Tibial artery (tissue), 4 donors: ENCODE results near the gene ACOXL.
A peak's percentile ranks its signal among the peaks of the same experiment; 100 is the strongest.
"Not testable (repeated sequence)": the region's sequence is repeated elsewhere in the genome, so short reads cannot be mapped to it uniquely, and the experiment has no call there.

Experiments used
- DNase-seq, 2 donors: peaks; one replicate each; pipeline ENCODE4 v3.0.0-alpha.2; 2019
- H3K27ac ChIP-seq, 2 donors: fragments of 200-600 bp; sonication (generic) in 1 of 2; 1 replicate in 1 of 2; 2 replicates in 1 of 2; pipeline ENCODE4 v1.5.1; 2018 to 2019; ENCODE audit warnings: mild to moderate bottlenecking in 1 of 2
- H3K27me3 ChIP-seq, 2 donors: fragments of 200-600 bp; sonication (generic) in 1 of 2; one replicate each; pipeline versions ENCODE4 v1.5.1 to v1.6.0; 2016 to 2019
- H3K36me3 ChIP-seq, 3 donors: fragments of 200-600 bp; sonication (generic) in 2 of 3; one replicate each; pipeline ENCODE4 v1.5.1; 2016 to 2019; ENCODE audit warnings: mild to moderate bottlenecking in 2 of 3
- H3K4me1 ChIP-seq, 4 donors: fragments of 200-600 bp; sonication (generic) in 2 of 4; 1 replicate in 3 of 4; 2 replicates in 1 of 4; pipeline ENCODE4 v1.5.1; 2016 to 2019
- H3K4me3 ChIP-seq, 2 donors: fragments of 200-600 bp; sonication (generic) in 1 of 2; 1 replicate in 1 of 2; 2 replicates in 1 of 2; pipeline ENCODE4 v1.5.1; 2018 to 2019; ENCODE audit warnings: mild to moderate bottlenecking in 2 of 2
- H3K9me3 ChIP-seq, 3 donors: fragments of 200-600 bp; sonication (generic) in 1 of 3; one replicate each; pipeline ENCODE4 v1.5.1; 2016 to 2019
- intact Hi-C: fragments of 100-400 bp; cut with DNase I; formaldehyde crosslinking; loops from one replicate; pipeline ENCODE4 v1.15.0; 2023; ENCODE audit warnings: low total_unique reads
- TF ChIP-seq, protein P1 (sequence below), 2 experiments: fragments of 200-600 bp in 1 of 2; fragments of 450-650 bp in 1 of 2; IDR thresholded peaks; one replicate each; pipeline ENCODE4 v1.5.1; 2017 to 2019; ENCODE audit warnings: antibody characterized with exemption in 2 of 2, mild to moderate bottlenecking in 1 of 2, moderate library complexity in 1 of 2

Gene ACOXL

DNA sequence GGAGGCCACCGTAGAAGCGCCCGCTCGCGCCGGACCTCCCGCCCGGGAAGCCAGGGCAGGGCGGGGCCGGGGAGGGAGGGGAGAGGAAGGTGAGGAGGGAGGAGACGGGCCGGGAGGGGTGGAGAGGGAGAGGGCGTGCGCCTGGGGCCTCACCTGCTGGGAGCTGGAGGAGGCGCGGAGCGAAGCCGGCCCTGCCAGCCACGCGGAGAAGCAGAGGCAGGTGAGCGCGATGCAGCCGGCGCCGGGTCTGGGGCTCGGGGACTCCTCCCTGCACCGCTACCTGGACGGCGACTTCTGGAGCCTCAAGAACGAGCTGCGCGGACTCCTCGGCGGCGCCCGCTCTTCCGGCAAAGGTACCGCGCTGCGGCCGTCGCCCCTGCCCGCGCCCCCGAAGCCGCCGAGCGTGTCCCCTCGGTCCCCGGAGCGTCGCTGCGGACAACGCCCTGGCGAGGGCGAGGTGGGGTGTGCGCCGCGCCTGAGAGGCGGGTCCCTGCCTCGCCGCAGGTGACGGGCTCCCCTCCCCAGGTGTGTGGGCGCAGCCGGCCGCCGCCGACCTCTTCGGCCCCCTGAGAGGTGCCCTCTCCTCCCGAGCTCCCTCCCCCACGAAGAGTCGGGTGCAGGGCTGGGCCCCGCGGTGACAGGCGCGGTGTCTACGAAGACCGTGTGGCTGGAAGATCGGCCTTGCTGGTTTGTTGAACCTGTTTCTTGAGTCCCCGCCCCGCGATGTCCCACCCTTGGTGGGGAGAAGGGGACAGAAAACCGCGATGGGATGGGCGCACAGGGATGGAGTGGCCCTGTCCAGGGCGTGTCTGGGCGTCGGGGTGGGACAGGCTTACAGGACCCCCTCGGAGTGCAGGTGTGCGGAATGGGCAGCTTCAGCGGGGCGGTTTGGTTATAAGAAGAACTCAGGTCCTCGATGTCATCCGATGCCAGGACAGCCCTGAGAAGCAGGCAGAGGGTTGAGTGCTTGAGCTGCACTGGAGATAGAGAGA lies at the start of gene ACOXL:
Gene ACOXL, plus strand, starts transcription at position 152 of the 992 bp plus-strand sequence. CDS start 35,817 bp downstream, outside the sequence.
- Histone ChIP-seq H3K9me3 (no peaks in the 10 kb centered on the region), H3K4me3 (peak within 1 kb of the TSS; percentile 9 to 35), H3K36me3 (no peaks in the 10 kb centered on the region), H3K27ac (no peak within 1 kb of the TSS), H3K4me1 (peaks cover 0 to 15% (median 12%) of the 10 kb centered on the region in 4 donors), H3K27me3 (peaks cover 0 to 49% of the 10 kb centered on the region in 2 donors)
- intact Hi-C loops = loop anchor here (10.0 kb wide), 1 partner anchor 48 kb away; no protein-coding TSS in a partner anchor
- TF ChIP-seq, protein P1, sequence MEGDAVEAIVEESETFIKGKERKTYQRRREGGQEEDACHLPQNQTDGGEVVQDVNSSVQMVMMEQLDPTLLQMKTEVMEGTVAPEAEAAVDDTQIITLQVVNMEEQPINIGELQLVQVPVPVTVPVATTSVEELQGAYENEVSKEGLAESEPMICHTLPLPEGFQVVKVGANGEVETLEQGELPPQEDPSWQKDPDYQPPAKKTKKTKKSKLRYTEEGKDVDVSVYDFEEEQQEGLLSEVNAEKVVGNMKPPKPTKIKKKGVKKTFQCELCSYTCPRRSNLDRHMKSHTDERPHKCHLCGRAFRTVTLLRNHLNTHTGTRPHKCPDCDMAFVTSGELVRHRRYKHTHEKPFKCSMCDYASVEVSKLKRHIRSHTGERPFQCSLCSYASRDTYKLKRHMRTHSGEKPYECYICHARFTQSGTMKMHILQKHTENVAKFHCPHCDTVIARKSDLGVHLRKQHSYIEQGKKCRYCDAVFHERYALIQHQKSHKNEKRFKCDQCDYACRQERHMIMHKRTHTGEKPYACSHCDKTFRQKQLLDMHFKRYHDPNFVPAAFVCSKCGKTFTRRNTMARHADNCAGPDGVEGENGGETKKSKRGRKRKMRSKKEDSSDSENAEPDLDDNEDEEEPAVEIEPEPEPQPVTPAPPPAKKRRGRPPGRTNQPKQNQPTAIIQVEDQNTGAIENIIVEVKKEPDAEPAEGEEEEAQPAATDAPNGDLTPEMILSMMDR (IDR thresholded peaks at IDR 0.05) = no peak
- DNase-seq = no peak

DNA sequence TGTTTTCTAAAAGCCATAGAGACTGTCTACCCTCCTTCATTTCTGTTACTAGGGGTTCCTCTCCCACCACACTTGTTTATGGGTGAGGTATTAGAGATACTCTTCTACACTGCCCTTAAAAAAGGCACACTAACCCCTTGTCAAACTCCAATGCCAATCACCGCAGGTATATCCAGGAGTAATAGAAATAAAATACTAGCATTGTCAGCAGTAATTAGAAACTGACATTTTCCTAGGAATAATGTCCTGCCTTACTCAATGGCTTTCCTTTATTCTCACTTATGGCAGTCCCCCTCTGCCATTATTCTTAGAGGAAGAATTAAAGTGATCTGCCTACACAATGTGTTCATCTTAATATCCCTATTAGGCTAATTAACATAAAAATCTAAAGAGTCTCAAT lies 49.5 kb upstream of the ACOXL start:
- peaks cover 0 to 3% (median 0%) of the 10 kb centered on the region in 3 donors for H3K9me3 ChIP-seq
- H3K4me1 ChIP-seq = peaks cover 0 to 9% (median 7%) of the 10 kb centered on the region in 4 donors
- intact Hi-C loops = loop anchor here (10.0 kb wide), 1 partner anchor 52 kb away; the partner anchor contains the start of gene ACOXL
- no peaks in the 10 kb centered on the region for H3K36me3 ChIP-seq
- H3K27ac ChIP-seq = no peak overlapping the region
- no peak overlapping the region for H3K4me3 ChIP-seq
- H3K27me3 ChIP-seq = no peaks in the 10 kb centered on the region
- DNase-seq = no peak
- TF ChIP-seq, protein P1 (IDR thresholded peaks at IDR 0.05) = no peak

DNA sequence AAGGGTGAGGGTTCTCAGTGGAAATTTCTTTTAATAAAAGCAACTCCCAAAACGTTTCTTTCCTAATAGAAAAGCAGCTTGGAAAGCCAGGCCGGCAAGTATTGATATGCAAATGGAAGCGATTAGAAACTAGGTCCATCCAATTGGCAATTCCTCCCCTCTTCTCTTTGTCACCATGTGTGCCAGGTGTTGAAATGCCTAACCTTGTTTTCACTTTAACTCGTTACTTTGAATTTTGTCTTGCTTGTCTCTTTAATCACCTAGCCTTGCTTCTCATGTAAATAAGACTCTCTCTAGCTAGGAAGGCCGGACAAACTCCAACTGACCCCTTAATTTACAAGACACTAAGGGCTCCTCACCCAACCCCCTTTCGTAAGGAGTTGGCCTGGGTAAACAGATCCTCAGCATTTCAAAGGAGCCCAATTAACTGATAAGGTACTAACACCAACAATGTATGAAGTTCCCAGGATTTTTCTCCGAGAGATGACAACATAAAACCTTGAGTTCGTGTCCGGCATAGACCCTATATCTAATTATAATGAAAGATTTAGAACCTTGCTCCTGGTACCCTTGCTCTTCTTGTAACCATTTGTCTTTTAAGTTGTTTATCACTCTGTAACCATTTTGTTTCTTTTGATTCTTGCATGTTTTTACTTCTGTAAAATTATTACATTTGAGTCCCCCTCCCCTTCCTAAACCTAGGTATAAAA lies 44.4 kb upstream of the ACOXL start:
- intact Hi-C loops = loop anchor here (10.0 kb wide), 1 partner anchor 47 kb away; the partner anchor contains the start of gene ACOXL
- H3K36me3 ChIP-seq, DNase-seq, H3K9me3 ChIP-seq, H3K4me1 ChIP-seq, H3K27me3 ChIP-seq, H3K27ac ChIP-seq, H3K4me3 ChIP-seq: not testable (repeated sequence)

DNA sequence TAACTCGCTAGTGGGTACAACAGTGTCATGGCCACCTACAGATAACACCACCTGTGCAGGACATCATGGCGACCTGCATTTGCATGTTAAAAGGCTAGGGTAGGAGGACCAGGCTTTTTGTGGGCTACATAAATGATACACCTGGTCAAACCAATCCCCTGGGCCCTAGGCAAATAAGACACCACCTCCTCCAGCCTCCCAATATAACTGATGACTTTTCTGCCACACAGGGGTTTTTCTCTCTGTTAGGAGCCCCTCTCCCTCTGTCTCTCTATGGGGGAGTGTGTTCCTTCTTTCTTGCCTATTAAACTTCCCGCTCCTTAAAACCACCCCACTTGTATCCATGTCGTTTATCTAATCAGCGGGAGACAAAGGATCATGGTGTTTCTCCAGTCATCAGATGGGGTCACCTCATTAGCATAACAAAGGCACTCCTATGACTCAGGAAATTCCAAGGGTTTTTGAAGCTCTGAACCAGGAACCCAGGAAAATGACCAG lies 43.7 kb upstream of the ACOXL start:
- DNase-seq = no peak
- intact Hi-C loops = loop anchor here (10.0 kb wide), 1 partner anchor 46 kb away; the partner anchor contains the start of gene ACOXL
- TF ChIP-seq, protein P1 (IDR thresholded peaks at IDR 0.05) = no peak
- H3K36me3 ChIP-seq = no peaks in the 10 kb centered on the region
- no peaks in the 10 kb centered on the region for H3K27me3 ChIP-seq
- no peak overlapping the region for H3K4me3 ChIP-seq
- no peak overlapping the region for H3K27ac ChIP-seq
- no peaks in the 10 kb centered on the region for H3K4me1 ChIP-seq
- H3K9me3 ChIP-seq = peaks cover 0 to 3% (median 0%) of the 10 kb centered on the region in 3 donors

DNA sequence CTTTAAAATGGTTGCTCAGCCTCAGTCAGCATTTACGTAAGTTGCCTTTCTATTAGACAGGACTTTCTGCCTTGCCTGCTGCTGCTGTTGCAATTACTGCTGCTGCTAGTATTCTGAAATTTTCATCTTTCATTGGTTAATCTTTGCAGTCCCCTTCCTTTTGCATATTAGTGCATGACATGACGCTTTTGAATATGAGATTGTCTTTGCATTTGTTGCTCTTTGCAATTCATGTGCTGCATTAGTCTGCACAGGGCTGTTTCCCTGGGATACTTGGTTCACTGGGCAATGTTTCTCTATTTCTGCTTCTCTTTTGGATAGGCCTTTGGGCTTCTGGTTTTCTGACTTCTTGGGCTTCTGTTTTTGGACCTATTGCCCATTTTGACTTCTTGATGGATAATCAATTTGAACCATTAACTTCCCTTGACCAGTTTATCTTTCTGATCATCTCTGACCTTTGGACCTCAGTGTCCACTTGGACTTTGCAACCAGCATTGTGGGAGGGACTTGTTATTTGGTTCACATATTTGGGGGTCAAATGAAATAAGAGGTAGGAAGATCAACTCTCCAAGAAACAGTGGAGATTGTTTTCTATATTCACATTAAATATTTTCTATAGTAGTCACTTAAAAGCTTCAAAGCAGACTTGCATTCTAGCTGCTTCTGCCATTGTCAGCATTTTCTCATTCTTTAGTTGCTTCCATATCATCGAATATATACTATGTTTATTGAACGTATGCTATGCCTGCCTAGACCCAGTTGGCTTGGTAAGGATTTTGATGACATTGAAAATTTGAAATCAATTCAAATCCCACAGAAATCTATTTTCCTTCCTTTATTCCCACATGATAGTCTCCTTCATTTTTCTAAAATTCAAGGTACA lies 42.0 kb upstream of the ACOXL start:
- TF ChIP-seq, protein P1 (IDR thresholded peaks at IDR 0.05) = no peak
- Histone ChIP-seq H3K9me3 (peaks cover 0 to 3% (median 0%) of the 10 kb centered on the region in 3 donors), H3K4me1 (no peaks in the 10 kb centered on the region), H3K36me3 (no peaks in the 10 kb centered on the region), H3K27ac (no peak overlapping the region), H3K4me3 (no peak overlapping the region), H3K27me3 (no peaks in the 10 kb centered on the region)
- intact Hi-C loops = no loop called here
- no peak for DNase-seq
